GM21381 (cell line): ENCODE data around the gene ING1.

ENCODE experiments used
- ATAC-seq: cut with Tn5 transposase; IDR thresholded peaks from one replicate; pipeline ENCODE4 v1.9.1; 2021; ENCODE audit warnings: mild to moderate bottlenecking, moderate library complexity; ENCODE audit not compliant: unreplicated experiment

Gene ING1

DNA sequence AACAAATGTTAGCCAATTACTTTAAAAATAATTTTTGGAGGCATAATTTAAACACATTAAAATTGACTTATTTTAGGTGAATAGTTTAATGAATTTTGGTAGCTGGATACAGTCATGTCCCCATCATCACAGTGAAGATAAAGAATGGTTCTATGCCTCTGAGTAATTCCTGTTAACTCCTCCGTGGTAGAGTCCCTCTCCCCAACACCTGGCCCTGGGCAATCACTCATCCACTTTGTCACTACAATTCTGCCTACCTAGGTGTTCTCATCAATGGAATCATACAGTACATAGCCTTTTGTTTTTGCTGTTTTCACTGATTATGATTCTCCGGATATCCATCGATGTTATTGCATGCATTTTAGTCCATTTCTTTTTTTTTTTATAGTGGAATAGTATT, 55.6 kb downstream of the ING1 start:
- ATAC-seq = no peak

DNA sequence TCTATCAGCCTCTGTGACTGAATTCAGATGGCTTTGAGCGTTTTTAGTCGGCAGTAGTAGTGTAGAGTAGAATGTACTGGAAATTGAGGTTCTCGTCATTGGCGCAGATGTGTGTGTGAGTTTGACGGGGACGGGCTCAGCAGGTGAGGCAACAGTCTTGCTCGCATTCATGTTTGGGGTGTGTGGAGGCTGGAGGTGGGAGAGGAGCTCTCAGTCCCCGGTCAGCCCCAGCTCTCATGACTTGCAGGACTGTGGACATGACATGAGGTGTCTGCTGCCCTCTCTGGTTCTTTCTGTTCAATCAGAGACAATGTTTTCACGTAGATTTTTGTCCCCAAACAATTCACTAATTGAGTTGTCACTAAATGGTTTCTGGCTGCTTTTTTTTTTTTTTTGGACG, 57.2 kb downstream of the ING1 start:
- ATAC-seq = no peak

DNA sequence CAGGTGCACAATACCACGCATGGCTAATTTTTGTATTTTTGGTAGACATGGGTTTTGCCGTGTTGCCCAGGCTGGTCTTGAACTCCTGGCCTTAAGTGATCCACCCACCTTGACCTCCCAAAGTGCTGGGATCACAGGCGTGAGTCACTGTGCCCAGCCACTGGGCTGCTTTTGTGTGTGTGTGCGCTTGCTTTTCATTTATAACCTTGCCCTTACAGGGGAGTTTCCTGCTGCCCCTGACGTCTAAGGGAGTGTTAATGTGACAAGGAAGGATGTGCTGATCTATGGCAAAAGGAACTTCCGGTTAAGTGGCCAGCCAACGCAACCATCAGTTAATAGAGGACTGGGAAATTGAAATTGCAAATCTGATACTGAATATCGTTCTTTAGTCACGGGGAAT, 57.7 kb downstream of the ING1 start:
- no peak for ATAC-seq

GRCh38 chr13:110772091-110772984, 58.8 kb downstream of the ING1 start:
- no peak for ATAC-seq
